ENCODE data around the gene DPP9. TPM values are rescaled to one million over a fixed set of nuclear protein-coding genes. Genes with fewer than 3 reads are reported as not detected.

Gene DPP9
- total RNA-seq, 1 experiment from 2014 or later: 46.4 TPM

- peaks cover 5 to 6% of the 10 kb centered on the region in 2 experiments; a peak in 3 of 4 replicates for H3K4me1 Mint-ChIP-seq
- Histone ChIP-seq H3K27ac (ENCODE audit: insufficient read length, low read depth, low read length) (no peak overlapping the region), H3K56ac (ENCODE audit: insufficient read length, low read depth, low read length) (no peak overlapping the region), H4K20me1 (ENCODE audit: control insufficient read depth, insufficient read depth, insufficient read length) (no peaks in the 10 kb centered on the region), H3K23me2 (ENCODE audit: insufficient read length, low read depth, low read length, poor library complexity, severe bottlenecking) (no peaks in the 10 kb centered on the region), H2BK5ac (ENCODE audit: insufficient read length, low read length) (no peak overlapping the region), H3K9me3 (ENCODE audit: control insufficient read depth, low read depth, low read length) (no peaks in the 10 kb centered on the region), H4K91ac (ENCODE audit: insufficient read length, low read depth, low read length) (no peak overlapping the region), H3K4ac (ENCODE audit: low read depth, low read length) (no peak overlapping the region), H3K79me2 (ENCODE audit: insufficient read depth, low read length) (no peaks in the 10 kb centered on the region), H3K4me1 (ENCODE audit: insufficient read depth, low read length) (no peaks in the 10 kb centered on the region), H2AK5ac (ENCODE audit: insufficient read length, low read length) (no peak overlapping the region), H3K4me2 (ENCODE audit: insufficient read depth, insufficient read length, low read length) (no peak overlapping the region), H4K5ac (ENCODE audit: insufficient read length, low read depth, low read length) (no peak overlapping the region), H2BK20ac (ENCODE audit: low read depth, low read length, poor library complexity, severe bottlenecking) (no peak overlapping the region), H2BK15ac (ENCODE audit: low read depth, low read length) (no peak overlapping the region), H3K27me3 (ENCODE audit: insufficient read depth, low read length) (no peaks in the 10 kb centered on the region), H3K9ac (ENCODE audit: extremely low read depth, insufficient read length, low read length) (no peak overlapping the region), H2AFZ (ENCODE audit: low read length) (no peak overlapping the region), H3K14ac (ENCODE audit: insufficient read depth, low read length) (no peak overlapping the region), H2BK12ac (ENCODE audit: insufficient read length, low read depth, low read length) (no peak overlapping the region), H3K18ac (ENCODE audit: insufficient read length, low read depth, low read length) (no peak overlapping the region), H3K79me1 (ENCODE audit: insufficient read depth, low read depth, low read length, poor library complexity, severe bottlenecking) (no peaks in the 10 kb centered on the region), H4K8ac (replicated peaks; ENCODE audit: insufficient read length, low read depth, low read length) (no peak overlapping the region), H3K23ac (ENCODE audit: insufficient read length, low read depth, low read length) (no peak overlapping the region), H2BK120ac (ENCODE audit: low read depth, low read length, poor library complexity, severe bottlenecking) (no peak overlapping the region), H3T11ph (ENCODE audit: low read length) (no peak overlapping the region)
- no CpG with 5 or more reads among the region's 13 CpGs for WGBS (ENCODE audit: extremely low coverage, insufficient read length, low lambda C conversion rate)
- H3K4me3 Mint-ChIP-seq: no peak overlapping the region
- TF ChIP-seq, protein P1, sequence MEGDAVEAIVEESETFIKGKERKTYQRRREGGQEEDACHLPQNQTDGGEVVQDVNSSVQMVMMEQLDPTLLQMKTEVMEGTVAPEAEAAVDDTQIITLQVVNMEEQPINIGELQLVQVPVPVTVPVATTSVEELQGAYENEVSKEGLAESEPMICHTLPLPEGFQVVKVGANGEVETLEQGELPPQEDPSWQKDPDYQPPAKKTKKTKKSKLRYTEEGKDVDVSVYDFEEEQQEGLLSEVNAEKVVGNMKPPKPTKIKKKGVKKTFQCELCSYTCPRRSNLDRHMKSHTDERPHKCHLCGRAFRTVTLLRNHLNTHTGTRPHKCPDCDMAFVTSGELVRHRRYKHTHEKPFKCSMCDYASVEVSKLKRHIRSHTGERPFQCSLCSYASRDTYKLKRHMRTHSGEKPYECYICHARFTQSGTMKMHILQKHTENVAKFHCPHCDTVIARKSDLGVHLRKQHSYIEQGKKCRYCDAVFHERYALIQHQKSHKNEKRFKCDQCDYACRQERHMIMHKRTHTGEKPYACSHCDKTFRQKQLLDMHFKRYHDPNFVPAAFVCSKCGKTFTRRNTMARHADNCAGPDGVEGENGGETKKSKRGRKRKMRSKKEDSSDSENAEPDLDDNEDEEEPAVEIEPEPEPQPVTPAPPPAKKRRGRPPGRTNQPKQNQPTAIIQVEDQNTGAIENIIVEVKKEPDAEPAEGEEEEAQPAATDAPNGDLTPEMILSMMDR (conservative IDR thresholded peaks at IDR 0.05): no peak
- peaks cover 5 to 24% (median 13%) of the 10 kb centered on the region in 3 experiments; a peak in 6 of 7 replicates for H3K36me3 Mint-ChIP-seq (ENCODE audit: insufficient read depth in 1 of 3, low read depth in 3 of 3)
- H3K27me3 Mint-ChIP-seq (ENCODE audit: low read depth): no peaks in the 10 kb centered on the region
- H3K9me3 Mint-ChIP-seq: no peaks in the 10 kb centered on the region
- no peak for DNase-seq
- H3K27ac Mint-ChIP-seq: peak overlapping the region in 2 of 3 experiments; percentile 64 to 79; a peak in 3 of 7 replicates
Measured at GRCh38 chr19:4653793-4654436, 69.7 kb downstream of the DPP9 start.
